ENCODE results near the gene ZKSCAN1.

The ZKSCAN1 gene

GRCh38 chr7:100088095-100088620 lies 72.8 kb downstream of the ZKSCAN1 start:
- no peak for DNase-seq (ENCODE audit: low read depth)
- TF ChIP-seq CTCF (IDR thresholded peaks at IDR 0.05; ENCODE audit: low read depth, low read length) = no peak
- no peak for TF ChIP-seq MYC (IDR thresholded peaks at IDR 0.05; ENCODE audit: low read depth, low read length)
- no peak for TF ChIP-seq POLR2A (IDR thresholded peaks at IDR 0.05; ENCODE audit: extremely low read depth, insufficient read length)
- no peak for TF ChIP-seq MAX (IDR thresholded peaks at IDR 0.05; ENCODE audit: low read depth, low read length)
- H3K4me3 ChIP-seq (ENCODE audit: low read depth, low read length) = peak overlapping the region; percentile 66

- peak; percentile 94 for TF ChIP-seq MYC (IDR thresholded peaks at IDR 0.05; ENCODE audit: low read depth, low read length)
- TF ChIP-seq MAX (IDR thresholded peaks at IDR 0.05; ENCODE audit: low read depth, low read length) = peak; percentile 92
- peak; percentile 98 for TF ChIP-seq POLR2A (IDR thresholded peaks at IDR 0.05; ENCODE audit: extremely low read depth, insufficient read length)
- no peak for TF ChIP-seq CTCF (IDR thresholded peaks at IDR 0.05; ENCODE audit: low read depth, low read length)
- peak; percentile 92 for DNase-seq (ENCODE audit: low read depth)
- H3K4me3 ChIP-seq (ENCODE audit: low read depth, low read length) = peak within 1 kb of the TSS; percentile 94
Observed at GRCh38 chr7:100088621-100089457, 73.4 kb downstream of the ZKSCAN1 start, which contains the start of gene COPS6. Gene COPS6, plus strand, starts transcription at chr7:100088969. Its CDS starts 22 bp downstream, at chr7:100088991.

GRCh38 chr7:100089458-100090196 lies 74.2 kb downstream of the ZKSCAN1 start:
- no peak for DNase-seq (ENCODE audit: low read depth)
- peak overlapping the region; percentile 94 for H3K4me3 ChIP-seq (ENCODE audit: low read depth, low read length)
- TF ChIP-seq CTCF (IDR thresholded peaks at IDR 0.05; ENCODE audit: low read depth, low read length) (no peak), MAX (IDR thresholded peaks at IDR 0.05; ENCODE audit: low read depth, low read length) (no peak), MYC (IDR thresholded peaks at IDR 0.05; ENCODE audit: low read depth, low read length) (no peak), POLR2A (IDR thresholded peaks at IDR 0.05; ENCODE audit: extremely low read depth, insufficient read length) (no peak)

GRCh38 chr7:100090527-100091410 lies 75.4 kb downstream of the ZKSCAN1 start:
- TF ChIP-seq CTCF (IDR thresholded peaks at IDR 0.05; ENCODE audit: low read depth, low read length) (no peak), MYC (IDR thresholded peaks at IDR 0.05; ENCODE audit: low read depth, low read length) (no peak), POLR2A (IDR thresholded peaks at IDR 0.05; ENCODE audit: extremely low read depth, insufficient read length) (no peak), MAX (IDR thresholded peaks at IDR 0.05; ENCODE audit: low read depth, low read length) (no peak)
- DNase-seq (ENCODE audit: low read depth) = no peak
- no peak overlapping the region for H3K4me3 ChIP-seq (ENCODE audit: low read depth, low read length)

All from NB4 (cell line).